H1 (cell line): ENCODE measurements around the gene MAPKAP1. TPM values are rescaled to one million over a fixed set of nuclear protein-coding genes. Genes with fewer than 3 reads are reported as not detected.

Experiments
- CTCF ChIA-PET: fragments of 300-600 bp; sonication (Branson Sonifier 250); formaldehyde crosslinking; loops from one replicate; lab custom pipeline; 2021; ENCODE audit not compliant: partially characterized antibody; lab: Charles Lee
- POLR2A ChIA-PET: fragments of 300-600 bp; sonication (Branson Sonifier 250); formaldehyde crosslinking; loops from one replicate; lab custom pipeline; 2021; ENCODE audit warnings: inconsistent platforms; ENCODE audit not compliant: partially characterized antibody; lab: Charles Lee
- DNase-seq, 2 experiments: peaks; one replicate each; pipeline versions ENCODE4 v3.0.0 to v3.0.0-alpha.2; 2010 to 2022; ENCODE audit warnings: low spot score in 2 of 2, low read depth in 1 of 2, mixed read lengths in 1 of 2
- FAIRE-seq: peaks from 2 replicates; lab custom pipeline; 2011; peaks lifted over from hg19 to GRCh38; lab: Jason Lieb, UNC
- H2AFZ ChIP-seq: 2 replicates; pipeline ENCODE4 v1.8.1; 2012; ENCODE audit warnings: low read length, inconsistent platforms
- H2AK5ac ChIP-seq: 2 replicates; pipeline ENCODE4 v1.6.1; 2013; ENCODE audit warnings: low read depth, low read length
- H2BK120ac ChIP-seq: replicated peaks from 2 replicates; pipeline ENCODE3; 2013; ENCODE audit warnings: low read depth, low read length, inconsistent platforms
- H2BK12ac ChIP-seq: 2 replicates; pipeline ENCODE4 v1.6.1; 2013; ENCODE audit warnings: low read depth, low read length
- H2BK15ac ChIP-seq: 2 replicates; pipeline ENCODE4 v1.6.1; 2013; ENCODE audit warnings: low read length
- H2BK20ac ChIP-seq: 2 replicates; pipeline ENCODE4 v1.6.1; 2013; ENCODE audit warnings: low read length
- H2BK5ac ChIP-seq: 2 replicates; pipeline ENCODE4 v1.6.1; 2013; ENCODE audit warnings: low read depth, low read length
- H3K14ac ChIP-seq: 2 replicates; pipeline ENCODE4 v1.6.1; 2013; ENCODE audit warnings: inconsistent platforms; ENCODE audit not compliant: insufficient read length
- H3K18ac ChIP-seq: 2 replicates; pipeline ENCODE4 v1.6.1; 2013; ENCODE audit warnings: low read length; ENCODE audit errors: extremely low read depth
- H3K23ac ChIP-seq: 2 replicates; pipeline ENCODE4 v1.6.1; 2013; ENCODE audit warnings: inconsistent platforms; ENCODE audit not compliant: insufficient read length
- H3K23me2 ChIP-seq: 2 replicates; pipeline ENCODE4 v1.6.1; 2013; ENCODE audit warnings: low read depth, low read length
- H3K27ac ChIP-seq: 2 replicates; pipeline ENCODE4 v1.6.1; 2011; ENCODE audit warnings: low read depth, low read length, inconsistent platforms
- H3K27me3 ChIP-seq, 4 experiments: replicated peaks in 1 of 4; 1 replicate in 1 of 4; 2 replicates in 3 of 4; pipeline versions ENCODE4 v1.6.1 to v1.8.1; 2011 to 2013; ENCODE audit warnings: low read length in 3 of 4, mild to moderate bottlenecking in 3 of 4, inconsistent platforms in 2 of 4, mixed read lengths in 2 of 4, moderate library complexity in 1 of 4; ENCODE audit not compliant: control insufficient read depth in 3 of 4, insufficient read depth in 3 of 4; ENCODE audit errors: extremely low read depth in 1 of 4
- H3K36me3 ChIP-seq, 4 experiments: 2 replicates each; pipeline versions ENCODE4 v1.6.1 to v1.8.1; 2011 to 2013; ENCODE audit warnings: mild to moderate bottlenecking in 4 of 4, low read length in 3 of 4, moderate library complexity in 2 of 4, control low read depth in 1 of 4, inconsistent platforms in 1 of 4; ENCODE audit not compliant: insufficient read depth in 4 of 4, control insufficient read depth in 2 of 4
- H3K4ac ChIP-seq: replicated peaks from 2 replicates; pipeline ENCODE3; 2013; ENCODE audit warnings: low read length, low read depth, mixed read lengths, inconsistent platforms; ENCODE audit not compliant: insufficient read length
- H3K4me1 ChIP-seq, 4 experiments: replicated peaks in 1 of 4; 1 replicate in 1 of 4; 2 replicates in 3 of 4; pipeline versions ENCODE4 v1.6.1 to v1.8.1; 2011 to 2013; ENCODE audit warnings: low read length in 3 of 4, inconsistent platforms in 2 of 4, mixed read lengths in 1 of 4; ENCODE audit not compliant: insufficient read depth in 4 of 4, control insufficient read depth in 3 of 4
- H3K4me2 ChIP-seq, 2 experiments: 2 replicates each; pipeline versions ENCODE4 v1.6.1 to v1.8.1; 2011 to 2013; ENCODE audit warnings: low read depth in 2 of 2, low read length in 2 of 2, control low read depth in 1 of 2, inconsistent platforms in 1 of 2, mild to moderate bottlenecking in 1 of 2; ENCODE audit not compliant: insufficient read depth in 1 of 2
- H3K4me3 ChIP-seq, 4 experiments: fragments of 200-600, 300-600 bp in 1 of 4; sonication (generic), shearing (Covaris generic), sonication (Bioruptor Twin) in 1 of 4; 2 replicates each; pipeline versions ENCODE4 v1.5.1 to v1.8.1; 2011 to 2016; ENCODE audit warnings: low read length in 4 of 4, low read depth in 3 of 4, control low read depth in 2 of 4, inconsistent platforms in 2 of 4, mild to moderate bottlenecking in 2 of 4, mixed read lengths in 1 of 4, moderate library complexity in 1 of 4; ENCODE audit not compliant: insufficient read depth in 2 of 4; ENCODE audit errors: extremely low read depth in 1 of 4
- H3K56ac ChIP-seq: replicated peaks from 2 replicates; pipeline ENCODE3; 2013; ENCODE audit warnings: low read depth, mild to moderate bottlenecking, mixed read lengths, low read length, inconsistent platforms; ENCODE audit not compliant: insufficient read length
- H3K79me1 ChIP-seq: 2 replicates; pipeline ENCODE4 v1.6.1; 2013; ENCODE audit warnings: low read depth, low read length, control low read depth
- H3K79me2 ChIP-seq, 2 experiments: 2 replicates each; pipeline versions ENCODE4 v1.6.1 to v1.8.1; 2012 to 2013; ENCODE audit warnings: low read length in 2 of 2, mild to moderate bottlenecking in 2 of 2, inconsistent platforms in 1 of 2; ENCODE audit not compliant: insufficient read depth in 2 of 2, control insufficient read depth in 1 of 2
- H3K9ac ChIP-seq, 4 experiments: replicated peaks in 1 of 4; 1 replicate in 1 of 4; 2 replicates in 3 of 4; pipeline versions ENCODE4 v1.6.1 to v1.8.1; 2011 to 2013; ENCODE audit warnings: low read depth in 3 of 4, low read length in 3 of 4, control low read depth in 2 of 4, mild to moderate bottlenecking in 2 of 4, moderate library complexity in 2 of 4, inconsistent platforms in 1 of 4; ENCODE audit errors: extremely low read depth in 1 of 4
- H3K9me3 ChIP-seq, 2 experiments: 2 replicates each; pipeline versions ENCODE4 v1.6.1 to v1.8.1; 2012 to 2013; ENCODE audit warnings: mild to moderate bottlenecking in 2 of 2, moderate library complexity in 2 of 2, control low read depth in 1 of 2, inconsistent platforms in 1 of 2, low read depth in 1 of 2, low read length in 1 of 2, mixed read lengths in 1 of 2; ENCODE audit not compliant: insufficient read depth in 2 of 2
- H4K20me1 ChIP-seq, 2 experiments: replicated peaks in 1 of 2; 2 replicates each; pipeline versions ENCODE3 to v1.8.1; 2011 to 2013; ENCODE audit warnings: inconsistent platforms in 2 of 2, low read length in 2 of 2, mild to moderate bottlenecking in 1 of 2; ENCODE audit not compliant: insufficient read depth in 2 of 2, control insufficient read depth in 1 of 2
- H4K5ac ChIP-seq: 2 replicates; pipeline ENCODE4 v1.6.1; 2013; ENCODE audit warnings: low read length, low read depth, mixed read lengths, inconsistent platforms; ENCODE audit not compliant: insufficient read length
- H4K8ac ChIP-seq: 2 replicates; pipeline ENCODE4 v1.8.0; 2013; ENCODE audit warnings: mild to moderate bottlenecking, moderate library complexity, low read length, inconsistent platforms; ENCODE audit not compliant: insufficient read depth; ENCODE audit errors: extremely low read depth
- H4K91ac ChIP-seq: replicated peaks from 2 replicates; pipeline ENCODE3; 2013; ENCODE audit warnings: low read length, mixed read lengths, inconsistent platforms; ENCODE audit not compliant: insufficient read length
- BCL11A ChIP-seq, 2 experiments: IDR thresholded peaks; one replicate each; pipeline ENCODE4 v1.6.1; 2011; ENCODE audit warnings: low read depth in 2 of 2, low read length in 2 of 2, mild to moderate bottlenecking in 2 of 2
- CBX5 ChIP-seq: fragments of 300-800, 300-1000 bp; sonication (generic); IDR thresholded peaks from 2 replicates; pipeline ENCODE4 v1.7.1; 2016; ENCODE audit warnings: antibody characterized with exemption, low read length, low read depth
- CREB1 ChIP-seq: IDR thresholded peaks from 2 replicates; pipeline ENCODE4 v1.6.1; 2012; ENCODE audit warnings: inconsistent platforms
- GABPA ChIP-seq: IDR thresholded peaks from 2 replicates; pipeline ENCODE4 v1.6.1; 2011; ENCODE audit warnings: mild to moderate bottlenecking, low read length, moderate library complexity, borderline replicate concordance; ENCODE audit not compliant: insufficient read depth
- GTF2F1 ChIP-seq: IDR thresholded peaks from 2 replicates; pipeline ENCODE4 v1.6.1; 2012; ENCODE audit warnings: low read depth, low read length, improper control_type of control experiment, borderline replicate concordance
- HDAC6 ChIP-seq: IDR thresholded peaks from one replicate; pipeline ENCODE4 v1.7.1; 2012; ENCODE audit warnings: low read depth, mild to moderate bottlenecking, inconsistent platforms, low read length, moderate library complexity
- JUND ChIP-seq: IDR thresholded peaks from 2 replicates; pipeline ENCODE4 v1.6.1; 2011; ENCODE audit warnings: mild to moderate bottlenecking, improper control_type of control experiment, low read length
- RBBP5 ChIP-seq: IDR thresholded peaks from 2 replicates; pipeline ENCODE4 v1.7.1; 2012; ENCODE audit warnings: low read depth, mild to moderate bottlenecking, inconsistent platforms, low read length, moderate library complexity, borderline replicate concordance
- TAF1 ChIP-seq: IDR thresholded peaks from 2 replicates; pipeline ENCODE4 v1.6.1; 2011; ENCODE audit warnings: mild to moderate bottlenecking, low read depth, low read length
- TAF7 ChIP-seq: optimal IDR thresholded peaks from 2 replicates; pipeline ENCODE3; 2011; ENCODE audit warnings: low read depth, mild to moderate bottlenecking, inconsistent platforms, low read length, moderate library complexity, borderline replicate concordance
- WGBS, 2 experiments: shearing (Covaris generic) in 1 of 2; methylation state at CpG; one replicate each; pipeline versions ENCODE4 v1.1.6 to v1.1.7; 2013 to 2015; ENCODE audit warnings: low lambda C conversion rate in 2 of 2, mixed read lengths in 2 of 2, inconsistent platforms in 1 of 2, low coverage in 1 of 2, missing lambda C conversion rate in 1 of 2; ENCODE audit not compliant: insufficient replicate concordance in 2 of 2, insufficient coverage in 1 of 2, insufficient read length in 1 of 2; ENCODE audit errors: extremely low coverage in 1 of 2, missing lambda C conversion rate in 1 of 2; 5-methylcytosine and 5-hydroxymethylcytosine counted together
- polyA plus RNA-seq, 7 experiments: library from polyadenylated mRNA; depleted of rRNA in 3 of 7; stranded (reverse) in 5 of 7; unstranded in 2 of 7; fragments of >200 nt in 5 of 7; fragments of 200-250 nt in 2 of 7; gene quantifications; 1 replicate in 5 of 7; 2 replicates in 1 of 7; 4 replicates in 1 of 7; pipeline versions ENCODE4 v1.2.1 to v1.2.3, GENCODE V29; 2011 to 2013; ENCODE audit warnings: missing spikeins in 2 of 7, mixed read lengths in 2 of 7
- total RNA-seq: library from RNA; stranded (reverse); fragmentation: NEBNext Ultra II Directional; extraction: Animal tissue kit (Norgen Biotek cat#: 25700); gene quantifications from 2 replicates; pipeline ENCODE4 v1.2.1, GENCODE V29; 2021

Gene MAPKAP1
- total and polyA plus RNA-seq, 2 of the 8 experiments (the other 6 are each of a cell fraction or from before 2014, with no cell fraction given), result 79.2 to 140 TPM

DNA sequence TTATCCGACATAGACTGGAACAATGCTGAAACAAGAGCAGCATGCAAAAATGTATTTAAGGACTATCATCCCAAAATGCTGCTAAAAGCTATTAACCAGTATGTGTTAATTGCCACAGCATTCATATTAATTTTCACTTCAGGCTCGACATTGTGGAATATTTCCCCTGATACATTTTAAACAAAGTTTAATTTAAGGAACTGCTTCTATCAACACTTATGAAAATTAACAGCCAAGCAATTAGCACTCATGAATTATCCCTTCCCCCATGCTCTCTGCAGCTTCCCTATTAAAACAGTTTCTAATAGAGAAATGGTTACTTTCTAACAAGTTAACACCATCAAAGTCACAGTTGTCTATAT is 54.8 kb downstream of the MAPKAP1 start:
- Histone ChIP-seq H3K4me2 (no peak overlapping the region), H3K79me2 (peaks cover 0 to 65% of the 10 kb centered on the region in 2 experiments; a peak in 2 of 4 replicates), H4K8ac (no peak overlapping the region), H3K9me3 (no peaks in the 10 kb centered on the region), H2BK20ac (no peak overlapping the region), H3K27ac (no peak overlapping the region), H3K9ac (no peak overlapping the region), H2AK5ac (no peak overlapping the region), H2BK15ac (no peak overlapping the region), H4K5ac (no peak overlapping the region), H2BK12ac (no peak overlapping the region), H3K27me3 (no peaks in the 10 kb centered on the region), H2BK120ac (no peak overlapping the region), H3K79me1 (peaks cover 2% of the 10 kb centered on the region; the same call in 1 of the 2 replicates), H3K23me2 (no peaks in the 10 kb centered on the region), H3K56ac (no peak overlapping the region), H3K4me3 (no peak overlapping the region), H3K4ac (no peak overlapping the region), H4K20me1 (no peaks in the 10 kb centered on the region), H2BK5ac (no peak overlapping the region), H4K91ac (peak overlapping the region; percentile 6), H3K36me3 (no peaks in the 10 kb centered on the region), H2AFZ (no peak overlapping the region), H3K14ac (no peak overlapping the region), H3K18ac (no peak overlapping the region), H3K23ac (no peak overlapping the region), H3K4me1 (peaks cover 7 to 39% (median 31%) of the 10 kb centered on the region in 4 experiments; a peak in 6 of 7 replicates)
- ChIA-PET CTCF (no interaction called here), POLR2A (no interaction called here)
- 85% methylated on average over 2 of the region's 2 CpGs; no CpG with 5 or more reads in 1 of the 2 experiments for WGBS, 2 experiments
- DNase-seq (no peak), FAIRE-seq (no peak)
- TF ChIP-seq GTF2F1, result no peak
- no peak for TF ChIP-seq TAF7
- TF ChIP-seq GABPA, result no peak
- no peak for TF ChIP-seq CREB1
- TF ChIP-seq CBX5, result no peak
- no peak for TF ChIP-seq RBBP5
- no peak for TF ChIP-seq TAF1
- TF ChIP-seq JUND, result no peak
- no peak for TF ChIP-seq HDAC6
- no peak for TF ChIP-seq BCL11A (IDR thresholded peaks at IDR 0.05; ENCODE audit: low read depth in 2 of 2, low read length in 2 of 2)
